ENCODE data around the gene ARRB1.
A peak's percentile ranks its signal among the peaks of the same experiment; 100 is the strongest.

The ARRB1 gene

GRCh38 chr11:75293903-75294302 lies 57.6 kb downstream of the ARRB1 start:
- H3K4me3 ChIP-seq (replicated peaks; ENCODE audit: low read depth, low read length) = no peak overlapping the region
- TF ChIP-seq CTCF (IDR thresholded peaks at IDR 0.05; ENCODE audit: low read length, missing control alignments) = no peak
- DNase-seq (ENCODE audit: low read depth) = no peak

GRCh38 chr11:75292943-75293342 lies 58.5 kb downstream of the ARRB1 start:
- TF ChIP-seq CTCF (IDR thresholded peaks at IDR 0.05; ENCODE audit: low read length, missing control alignments) = no peak
- H3K4me3 ChIP-seq (replicated peaks; ENCODE audit: low read depth, low read length) = no peak overlapping the region
- DNase-seq (ENCODE audit: low read depth) = no peak

GRCh38 chr11:75291741-75292140 lies 59.7 kb downstream of the ARRB1 start:
- DNase-seq (ENCODE audit: low read depth) = no peak
- H3K4me3 ChIP-seq (replicated peaks; ENCODE audit: low read depth, low read length) = no peak overlapping the region
- TF ChIP-seq CTCF (IDR thresholded peaks at IDR 0.05; ENCODE audit: low read length, missing control alignments) = no peak

- no peak for DNase-seq (ENCODE audit: low read depth)
- TF ChIP-seq CTCF (IDR thresholded peaks at IDR 0.05; ENCODE audit: low read length, missing control alignments) = no peak
These were observed 61.5 kb downstream of the ARRB1 start for GRCh38 chr11:75289919-75290318.

GRCh38 chr11:75289511-75289760 lies 62.0 kb downstream of the ARRB1 start:
- no peak overlapping the region for H3K4me3 ChIP-seq (replicated peaks; ENCODE audit: low read depth, low read length)
- DNase-seq (ENCODE audit: low read depth) = no peak
- no peak for TF ChIP-seq CTCF (IDR thresholded peaks at IDR 0.05; ENCODE audit: low read length, missing control alignments)

More at GRCh38 chr11:75289919-75290318, 61.5 kb downstream of the ARRB1 start:
- H3K4me3 ChIP-seq (replicated peaks; ENCODE audit: low read depth, low read length) = no peak overlapping the region

- no peak for DNase-seq (ENCODE audit: low read depth)
- TF ChIP-seq CTCF (IDR thresholded peaks at IDR 0.05; ENCODE audit: low read length, missing control alignments) = no peak
- no peak overlapping the region for H3K4me3 ChIP-seq (replicated peaks; ENCODE audit: low read depth, low read length)
These were observed 63.9 kb downstream of the ARRB1 start for GRCh38 chr11:75287579-75287978.

- DNase-seq (ENCODE audit: low read depth) = peak; percentile 11
These were observed 64.5 kb downstream of the ARRB1 start for GRCh38 chr11:75286826-75287465.

More at GRCh38 chr11:75286826-75287465, 64.5 kb downstream of the ARRB1 start:
- no peak overlapping the region for H3K4me3 ChIP-seq (replicated peaks; ENCODE audit: low read depth, low read length)
- no peak for TF ChIP-seq CTCF (IDR thresholded peaks at IDR 0.05; ENCODE audit: low read length, missing control alignments)
